Thoracic aorta (tissue), 2 donors: ENCODE measurements around the gene RBPMS2. TPM values are rescaled to one million over a fixed set of nuclear protein-coding genes. Genes with fewer than 3 reads are reported as not detected.
A peak's percentile ranks its signal among the peaks of the same experiment; 100 is the strongest.

ENCODE experiments used
- ATAC-seq: fragments of 150-250 bp; one replicate; pipeline ENCODE4 v1.8.0; 2017; ENCODE audit warnings: low read depth; ENCODE audit not compliant: insufficient number of reproducible peaks, low FRiP score
- DNase-seq: peaks from one replicate; pipeline ENCODE4 v3.0.0-alpha.2; 2020; ENCODE audit warnings: low spot score
- H3K27ac ChIP-seq, 2 donors: fragments of 200-600 bp; sonication (generic); 1 replicate in 1 of 2; 2 replicates in 1 of 2; pipeline ENCODE4 v1.5.1; 2016; ENCODE audit warnings: mild to moderate bottlenecking in 2 of 2, moderate library complexity in 2 of 2
- H3K27me3 ChIP-seq: fragments of 200-600 bp; sonication (generic); replicated peaks from 2 replicates; pipeline ENCODE4 v1.6.0; 2016; ENCODE audit warnings: mild to moderate bottlenecking; ENCODE audit not compliant: insufficient read depth
- H3K36me3 ChIP-seq: fragments of 200-600 bp; sonication (generic); one replicate; pipeline ENCODE4 v1.5.1; 2016
- H3K4me1 ChIP-seq, 2 donors: fragments of 200-600 bp; sonication (generic); 1 replicate in 1 of 2; 2 replicates in 1 of 2; pipeline versions ENCODE4 v1.5.1 to v1.6.0; 2016; ENCODE audit warnings: low read depth in 2 of 2, mild to moderate bottlenecking in 1 of 2; ENCODE audit not compliant: control insufficient read depth in 1 of 2
- H3K4me3 ChIP-seq: fragments of 200-600 bp; sonication (generic); 2 replicates; pipeline ENCODE4 v1.5.1; 2016; ENCODE audit warnings: mild to moderate bottlenecking
- H3K9me3 ChIP-seq: fragments of 200-600 bp; sonication (generic); 2 replicates; pipeline ENCODE4 v1.5.1; 2016
- total RNA-seq, 2 donors: library from RNA; depleted of rRNA; stranded (reverse); fragments of >200 nt; gene quantifications; one replicate each; pipeline versions ENCODE4 v1.1.0 to v1.2.3, GENCODE V29; 2016
- TF ChIP-seq, protein P1 (sequence below): fragments of 200-600 bp; sonication (generic); IDR thresholded peaks from one replicate; pipeline ENCODE4 v1.5.1; 2019; ENCODE audit warnings: antibody characterized with exemption

Gene RBPMS2
- total RNA-seq, 2 donors from 2014 or later: 4.4 TPM; not detected in 1

DNA sequence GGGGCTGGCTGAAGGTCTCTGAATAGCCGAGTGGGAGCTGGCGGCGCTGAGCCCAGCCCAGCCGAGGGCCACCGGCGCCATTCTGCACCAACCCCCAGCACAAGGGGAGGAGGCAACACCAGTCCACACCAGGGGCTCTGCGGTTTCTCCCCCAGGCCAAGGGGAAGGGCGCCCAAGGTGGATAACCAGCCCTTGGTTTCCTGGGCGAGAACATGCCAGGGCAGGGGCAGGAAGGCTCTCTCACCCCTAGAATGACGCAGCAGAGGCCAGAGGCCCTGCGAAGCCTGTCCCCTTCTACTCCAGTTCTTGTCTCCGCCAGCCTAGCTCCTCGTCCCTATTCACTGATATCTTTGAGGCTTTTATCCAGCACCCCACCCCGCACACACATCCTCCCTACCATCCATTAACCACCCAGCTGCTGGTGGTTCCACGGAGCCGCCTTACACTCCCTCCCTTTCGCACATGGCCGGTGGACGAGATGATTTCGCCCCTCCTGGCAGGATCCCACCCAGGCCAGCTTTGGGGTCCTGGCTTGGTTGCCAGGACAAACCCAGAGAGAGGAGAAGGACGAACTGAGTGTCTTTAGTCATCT is 1.3 kb downstream of the RBPMS2 start:
- DNase-seq (no peak), ATAC-seq (no peak)
- Histone ChIP-seq H3K9me3 (no peaks in the 10 kb centered on the region), H3K27ac (no peak overlapping the region), H3K27me3 (no peaks in the 10 kb centered on the region), H3K36me3 (no peaks in the 10 kb centered on the region), H3K4me1 (peaks cover 0 to 9% of the 10 kb centered on the region in 2 donors), H3K4me3 (peak overlapping the region; percentile 81)
- TF ChIP-seq, protein P1, sequence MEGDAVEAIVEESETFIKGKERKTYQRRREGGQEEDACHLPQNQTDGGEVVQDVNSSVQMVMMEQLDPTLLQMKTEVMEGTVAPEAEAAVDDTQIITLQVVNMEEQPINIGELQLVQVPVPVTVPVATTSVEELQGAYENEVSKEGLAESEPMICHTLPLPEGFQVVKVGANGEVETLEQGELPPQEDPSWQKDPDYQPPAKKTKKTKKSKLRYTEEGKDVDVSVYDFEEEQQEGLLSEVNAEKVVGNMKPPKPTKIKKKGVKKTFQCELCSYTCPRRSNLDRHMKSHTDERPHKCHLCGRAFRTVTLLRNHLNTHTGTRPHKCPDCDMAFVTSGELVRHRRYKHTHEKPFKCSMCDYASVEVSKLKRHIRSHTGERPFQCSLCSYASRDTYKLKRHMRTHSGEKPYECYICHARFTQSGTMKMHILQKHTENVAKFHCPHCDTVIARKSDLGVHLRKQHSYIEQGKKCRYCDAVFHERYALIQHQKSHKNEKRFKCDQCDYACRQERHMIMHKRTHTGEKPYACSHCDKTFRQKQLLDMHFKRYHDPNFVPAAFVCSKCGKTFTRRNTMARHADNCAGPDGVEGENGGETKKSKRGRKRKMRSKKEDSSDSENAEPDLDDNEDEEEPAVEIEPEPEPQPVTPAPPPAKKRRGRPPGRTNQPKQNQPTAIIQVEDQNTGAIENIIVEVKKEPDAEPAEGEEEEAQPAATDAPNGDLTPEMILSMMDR: no peak

DNA sequence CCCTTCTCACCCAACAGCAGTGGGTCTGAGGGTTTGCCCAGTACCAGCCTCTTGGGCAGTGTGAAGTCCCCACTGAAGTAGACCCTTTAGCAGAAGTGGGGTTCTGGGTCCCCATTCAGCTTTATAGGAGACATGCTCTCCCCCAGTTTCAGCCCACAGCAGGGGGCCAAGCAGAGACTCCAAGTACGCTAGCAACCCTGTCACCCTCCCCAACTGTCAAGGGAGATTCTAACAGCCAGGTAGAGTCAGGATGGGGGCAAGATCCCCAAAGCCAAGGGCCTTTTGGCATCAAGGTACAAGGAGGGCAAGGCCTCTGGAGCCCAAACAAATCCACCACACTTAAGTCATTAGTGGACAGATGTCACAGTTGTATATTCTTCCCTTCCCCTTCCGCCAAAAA is 1.8 kb downstream of the RBPMS2 start:
- TF ChIP-seq, protein P1: no peak
- H3K27ac ChIP-seq: no peak overlapping the region
- H3K4me3 ChIP-seq: no peak overlapping the region
- no peaks in the 10 kb centered on the region for H3K36me3 ChIP-seq
- no peak for ATAC-seq
- H3K27me3 ChIP-seq: no peaks in the 10 kb centered on the region
- no peak for DNase-seq
- H3K9me3 ChIP-seq: no peaks in the 10 kb centered on the region
- H3K4me1 ChIP-seq: peaks cover 0 to 9% of the 10 kb centered on the region in 2 donors

DNA sequence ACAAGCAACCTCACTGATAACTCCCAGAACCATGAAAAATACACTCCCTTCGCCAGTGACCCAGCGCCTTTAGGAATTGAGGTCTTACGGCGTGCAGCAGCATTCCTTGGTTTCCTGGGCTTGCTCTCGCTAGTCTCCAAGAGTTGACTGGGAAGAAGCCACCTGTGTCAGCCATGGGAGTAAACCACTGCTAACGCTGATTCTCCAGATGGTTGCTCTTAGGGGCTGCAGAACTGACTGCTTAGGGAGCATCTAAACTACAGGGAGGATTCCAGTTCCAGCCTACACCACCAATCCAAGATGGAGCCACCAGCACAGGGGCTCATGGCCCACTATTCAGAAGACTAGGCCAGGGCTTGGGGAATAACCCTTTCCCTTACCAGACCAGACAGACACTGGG is 2.4 kb downstream of the RBPMS2 start:
- TF ChIP-seq, protein P1: no peak
- Histone ChIP-seq H3K27ac (no peak overlapping the region), H3K4me3 (no peak overlapping the region), H3K4me1 (peaks cover 0 to 9% of the 10 kb centered on the region in 2 donors), H3K27me3 (no peaks in the 10 kb centered on the region), H3K9me3 (no peaks in the 10 kb centered on the region), H3K36me3 (no peaks in the 10 kb centered on the region)
- DNase-seq (no peak), ATAC-seq (no peak)

DNA sequence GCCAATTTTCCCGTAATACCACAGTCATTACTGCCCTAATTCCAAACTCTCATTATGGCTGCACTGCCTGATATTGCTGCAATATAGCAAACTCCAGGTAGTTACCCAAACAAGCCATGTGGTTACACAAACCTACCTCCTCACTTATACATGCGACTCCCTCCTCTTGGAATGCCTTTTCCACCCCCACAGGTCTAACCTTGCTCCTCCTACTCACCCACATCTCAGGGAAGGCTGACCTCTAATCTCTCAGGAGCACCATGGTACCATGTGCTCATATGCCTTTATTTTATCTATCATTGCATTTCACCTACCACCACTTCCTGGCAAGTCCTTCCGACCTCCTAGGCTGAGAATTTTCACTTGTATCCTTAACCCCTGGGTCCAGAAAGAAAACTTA is 2.9 kb downstream of the RBPMS2 start:
- ATAC-seq: no peak
- H3K9me3 ChIP-seq: no peaks in the 10 kb centered on the region
- no peak for DNase-seq
- no peak overlapping the region for H3K27ac ChIP-seq
- H3K27me3 ChIP-seq: no peaks in the 10 kb centered on the region
- H3K36me3 ChIP-seq: no peaks in the 10 kb centered on the region
- TF ChIP-seq, protein P1: no peak
- no peak overlapping the region for H3K4me3 ChIP-seq
- peaks cover 0 to 9% of the 10 kb centered on the region in 2 donors for H3K4me1 ChIP-seq

DNA sequence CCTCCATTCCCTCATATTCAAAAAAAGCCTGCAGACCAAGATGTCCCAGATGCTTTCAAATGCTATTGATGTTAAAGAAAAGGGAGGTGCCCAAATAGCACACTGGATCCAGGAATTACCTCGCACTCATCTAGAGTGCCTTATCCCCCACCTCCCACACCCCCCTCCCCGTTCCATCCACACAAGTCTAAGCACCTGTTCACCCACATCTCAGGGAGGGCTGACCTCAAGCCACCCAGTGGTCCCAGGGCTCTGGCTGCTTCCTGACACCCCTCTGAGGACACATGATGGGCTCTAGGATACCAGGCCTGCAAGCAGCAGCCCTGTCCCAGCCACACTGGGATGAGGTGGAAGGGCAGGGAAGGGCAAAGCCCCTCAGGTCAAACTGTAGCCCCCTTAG is 4.8 kb downstream of the RBPMS2 start:
- no peak for DNase-seq
- no peaks in the 10 kb centered on the region for H3K4me1 ChIP-seq
- H3K36me3 ChIP-seq: no peaks in the 10 kb centered on the region
- no peak overlapping the region for H3K27ac ChIP-seq
- H3K4me3 ChIP-seq: no peak overlapping the region
- TF ChIP-seq, protein P1: no peak
- ATAC-seq: no peak
- H3K9me3 ChIP-seq: no peaks in the 10 kb centered on the region
- H3K27me3 ChIP-seq: no peaks in the 10 kb centered on the region
